ENCODE data around the gene SLC9A3.
"Not testable (repeated sequence)": the region's sequence is repeated elsewhere in the genome, so short reads cannot be mapped to it uniquely, and the experiment has no call there.

Gene SLC9A3

DNA sequence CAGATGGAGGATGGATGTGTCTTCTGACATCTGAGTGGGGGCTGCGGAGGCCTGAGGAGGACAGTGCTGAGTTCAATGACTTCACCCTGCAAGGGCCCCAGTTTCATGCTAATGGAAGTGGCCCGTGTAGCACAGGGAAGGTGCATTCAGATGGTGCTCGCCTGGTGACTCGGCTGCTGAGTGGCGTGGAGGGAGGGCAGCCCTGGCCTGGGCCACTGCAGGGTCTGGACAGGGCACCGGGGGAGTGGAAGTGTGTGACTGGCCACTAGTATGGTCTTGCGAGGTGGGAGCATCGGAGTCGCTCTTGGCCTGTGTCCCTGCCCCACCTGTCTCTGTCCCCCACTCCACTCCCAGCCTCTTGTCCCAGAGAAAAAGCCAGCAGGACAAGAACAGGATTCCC, 1.7 kb upstream of the SLC9A3 start:
- no peak for DNase-seq (ENCODE audit: low read depth in 2 of 2)

DNA sequence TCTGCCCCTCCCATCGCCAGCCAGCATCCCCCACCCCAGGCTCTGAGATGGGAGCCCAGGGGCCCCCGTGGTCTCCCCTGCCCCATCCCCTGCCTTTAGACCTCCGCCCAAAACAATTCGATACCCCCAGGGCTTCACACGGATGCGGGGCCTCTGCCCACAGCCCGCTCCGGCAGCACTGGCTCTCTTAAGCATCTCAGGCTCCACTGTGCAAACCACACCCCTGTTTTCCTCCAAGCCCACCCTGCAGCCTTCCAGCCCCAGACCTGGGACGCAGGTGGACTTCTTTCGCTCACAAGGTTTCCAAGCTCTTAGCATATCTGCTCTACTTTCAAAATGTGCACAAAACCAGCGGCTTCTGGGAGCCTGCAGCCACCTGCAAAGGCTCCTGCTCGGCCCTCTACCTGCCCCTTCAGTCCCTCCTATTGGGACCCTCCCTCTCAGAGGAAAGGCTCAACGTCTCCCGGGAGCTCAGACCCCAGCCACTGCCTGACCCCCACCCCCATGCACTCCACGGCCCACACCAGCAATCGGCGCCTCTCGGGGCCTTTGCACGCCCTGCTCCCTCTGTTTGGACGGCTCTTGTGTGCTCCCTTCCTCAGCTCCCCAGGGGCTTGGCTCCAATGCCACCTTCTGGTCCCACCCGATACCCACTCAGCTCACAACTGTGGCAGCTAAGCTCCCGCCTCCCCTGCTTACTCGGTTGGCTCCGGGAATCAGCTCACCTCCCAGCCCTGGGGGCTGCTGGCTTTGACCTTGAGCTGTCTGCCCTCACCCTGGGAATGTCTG, 918 bp upstream of the SLC9A3 start:
- no peak for DNase-seq (ENCODE audit: low read depth in 2 of 2)

DNA sequence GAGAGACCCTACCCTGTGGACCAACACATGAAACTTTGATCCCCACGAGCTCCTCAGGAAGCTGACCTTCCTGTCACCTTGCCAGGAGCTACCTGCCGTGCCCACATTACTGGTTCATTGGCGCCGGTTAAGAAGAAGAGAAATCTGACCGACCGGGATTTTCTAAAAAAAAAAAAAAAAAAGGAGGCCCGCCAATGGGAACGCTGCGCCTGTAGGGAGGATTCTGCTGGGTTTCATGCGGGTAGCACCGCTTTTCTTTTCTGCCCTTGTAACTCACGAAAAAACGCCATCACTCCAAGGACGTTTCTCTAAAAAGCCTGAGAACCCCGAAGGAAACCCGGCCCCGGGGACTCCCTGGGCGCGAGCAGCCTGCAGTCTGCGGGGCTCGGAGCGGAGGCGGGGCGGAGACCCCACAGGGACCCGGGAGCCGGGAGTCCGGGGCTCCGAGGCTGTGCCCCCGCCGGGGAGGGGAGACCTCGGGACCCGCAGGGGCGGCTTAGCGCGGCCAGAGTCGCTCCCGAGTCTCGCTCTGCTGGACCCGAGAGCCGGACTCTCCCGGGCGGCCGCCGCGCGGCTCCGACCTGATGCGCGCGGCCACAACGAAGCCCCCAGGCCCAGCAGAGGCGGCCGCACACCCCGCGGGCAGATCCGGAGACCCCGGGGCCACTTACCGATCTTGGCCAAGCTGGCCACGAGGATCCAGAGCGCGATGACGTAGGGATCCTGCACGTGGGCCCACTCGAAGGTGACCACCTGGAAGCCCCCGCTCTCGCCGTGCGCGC, 617 bp downstream of the SLC9A3 start:
- no peak for DNase-seq (ENCODE audit: low read depth in 2 of 2)

DNA sequence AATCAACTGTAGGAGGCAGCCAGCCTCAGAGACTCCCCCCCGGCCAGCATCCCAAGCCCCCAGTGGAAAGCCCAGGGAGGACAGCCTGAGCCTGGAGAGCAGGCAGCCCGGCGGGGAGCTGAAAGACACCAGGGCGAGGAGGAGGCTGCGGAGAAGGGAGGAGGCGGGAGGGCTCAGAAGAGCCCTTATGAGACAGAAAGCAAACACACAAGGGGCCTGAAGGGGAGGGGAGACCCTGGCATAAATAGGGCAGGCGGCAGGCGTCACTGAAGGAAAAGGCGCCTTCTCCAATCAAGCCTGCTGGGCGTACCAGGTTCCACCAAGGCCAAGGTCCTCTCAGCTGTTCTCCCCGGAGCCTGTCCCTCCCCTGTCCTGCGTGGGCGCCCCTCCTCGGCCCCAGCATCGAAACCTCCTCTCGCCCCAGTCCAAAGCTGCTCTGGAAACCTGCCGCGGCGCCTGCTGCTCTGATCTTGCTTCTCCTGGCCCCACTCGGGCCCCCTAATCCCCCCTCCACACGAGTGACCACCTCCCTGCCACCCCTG, 1.3 kb downstream of the SLC9A3 start:
- no peak for DNase-seq (ENCODE audit: low read depth in 2 of 2)

DNA sequence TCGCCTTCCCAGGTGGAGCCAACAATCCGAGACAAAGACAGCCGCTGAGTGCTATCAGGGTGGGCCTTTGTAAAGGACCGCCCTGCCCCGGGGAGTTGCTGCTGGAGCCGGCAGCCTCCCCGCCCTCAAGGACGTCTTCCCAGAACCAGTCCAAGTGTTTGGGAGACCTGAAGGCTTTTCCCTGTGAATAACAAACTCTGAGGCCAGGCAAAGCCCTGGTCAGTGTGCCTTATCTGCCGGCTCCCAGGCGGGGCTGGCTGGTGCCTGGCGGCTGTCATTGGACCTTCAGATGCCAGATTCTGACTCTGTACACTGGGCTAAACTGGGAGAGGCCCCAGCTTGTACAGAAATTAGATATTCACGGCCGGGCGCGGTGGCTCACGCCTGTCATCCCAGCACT, 2.1 kb downstream of the SLC9A3 start:
- no peak for DNase-seq (ENCODE audit: low read depth in 2 of 2)

DNA sequence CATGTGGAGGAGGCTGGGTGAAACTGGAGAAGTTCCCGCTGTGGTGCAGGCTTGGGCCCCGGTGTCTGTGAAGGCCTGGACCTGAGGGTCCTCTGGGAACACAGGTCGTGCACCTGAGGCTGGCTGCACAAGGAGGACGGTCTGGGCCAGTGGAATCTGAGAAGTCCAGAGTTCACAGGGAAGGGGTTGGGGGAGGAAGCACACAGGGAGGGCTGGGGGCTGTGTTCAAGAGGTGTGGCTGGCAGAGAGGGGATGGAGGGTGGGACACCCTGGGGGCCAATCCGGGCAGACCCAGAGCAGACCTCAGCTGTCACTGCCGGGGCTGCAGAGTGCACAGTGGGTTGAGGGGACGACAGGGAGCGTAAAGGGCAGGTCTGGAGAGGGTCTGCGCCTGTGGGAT, 2.6 kb downstream of the SLC9A3 start:
- no peak for DNase-seq (ENCODE audit: low read depth in 2 of 2)

DNA sequence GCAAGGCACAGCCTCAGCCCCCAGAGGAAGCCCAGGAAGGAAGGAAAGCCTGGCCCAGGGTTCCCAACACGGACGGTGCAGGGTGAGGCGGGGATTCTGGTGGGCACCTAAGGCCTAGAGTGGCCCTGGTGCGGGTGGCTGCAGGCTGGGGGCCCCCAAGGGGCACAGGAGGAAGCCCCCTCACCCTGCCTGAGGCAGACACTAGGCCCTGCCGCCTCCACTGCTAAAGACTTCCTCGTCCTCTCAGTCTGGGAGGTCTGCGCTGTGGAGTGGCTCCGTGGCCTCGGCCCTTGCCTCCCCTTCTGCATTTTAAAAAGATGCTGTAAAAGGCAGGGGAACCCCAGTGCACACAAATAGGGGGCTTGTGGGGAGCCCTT, 3.4 kb downstream of the SLC9A3 start:
- no peak for DNase-seq (ENCODE audit: low read depth in 2 of 2)

DNA sequence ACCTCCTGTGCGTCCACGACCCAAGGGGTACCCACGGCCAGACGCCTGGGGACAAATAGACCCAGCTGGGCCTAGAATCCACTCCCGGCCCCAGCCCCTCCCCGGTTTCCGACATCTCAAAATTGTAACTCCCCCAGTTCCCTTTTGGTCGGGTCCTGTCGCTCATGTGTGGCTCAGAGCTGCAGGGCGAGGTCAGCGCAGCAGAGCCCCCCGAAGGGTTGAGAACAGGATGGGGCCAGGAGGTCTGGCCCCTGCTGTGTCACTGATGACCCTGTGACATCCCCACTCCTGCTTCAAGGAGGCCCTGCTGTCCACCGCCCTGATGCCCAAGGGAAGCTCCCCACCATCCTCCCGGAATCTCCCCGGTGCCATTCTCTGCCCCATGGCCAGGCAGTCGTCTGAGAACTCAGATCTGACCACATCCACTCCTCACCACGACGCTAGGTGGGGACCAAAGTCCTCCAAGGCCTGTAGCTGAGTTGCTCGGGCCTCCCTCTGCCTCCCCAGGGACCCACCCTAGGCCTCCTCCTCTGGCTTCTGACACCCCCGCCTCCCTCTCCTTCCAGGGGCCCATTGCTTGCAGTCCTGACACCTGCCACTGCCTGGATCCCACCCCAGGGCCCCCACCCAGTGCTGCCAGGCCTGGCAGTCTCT, 3.9 kb downstream of the SLC9A3 start:
- no peak for DNase-seq (ENCODE audit: low read depth in 2 of 2)

DNA sequence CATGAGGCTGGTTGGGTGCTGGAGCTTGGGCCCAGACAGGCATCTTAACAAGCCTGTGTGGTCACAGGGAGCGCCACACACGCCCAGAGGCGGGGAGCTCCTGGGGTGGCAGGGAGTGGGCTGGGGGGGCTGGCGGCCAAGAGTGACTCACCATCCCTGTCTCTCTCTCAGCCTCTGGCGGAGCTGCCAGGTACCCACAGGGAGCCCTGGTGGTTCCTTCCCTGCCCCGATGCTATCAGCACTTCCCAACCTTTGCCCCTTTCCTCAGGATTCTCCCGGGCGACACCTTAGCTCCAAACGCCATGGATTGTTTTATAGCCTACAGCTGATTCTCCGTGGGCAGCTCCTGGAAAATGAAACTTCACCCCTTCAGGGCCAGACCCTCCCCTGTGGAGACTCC, 5.5 kb downstream of the SLC9A3 start:
- no peak for DNase-seq (ENCODE audit: low read depth in 2 of 2)

DNA sequence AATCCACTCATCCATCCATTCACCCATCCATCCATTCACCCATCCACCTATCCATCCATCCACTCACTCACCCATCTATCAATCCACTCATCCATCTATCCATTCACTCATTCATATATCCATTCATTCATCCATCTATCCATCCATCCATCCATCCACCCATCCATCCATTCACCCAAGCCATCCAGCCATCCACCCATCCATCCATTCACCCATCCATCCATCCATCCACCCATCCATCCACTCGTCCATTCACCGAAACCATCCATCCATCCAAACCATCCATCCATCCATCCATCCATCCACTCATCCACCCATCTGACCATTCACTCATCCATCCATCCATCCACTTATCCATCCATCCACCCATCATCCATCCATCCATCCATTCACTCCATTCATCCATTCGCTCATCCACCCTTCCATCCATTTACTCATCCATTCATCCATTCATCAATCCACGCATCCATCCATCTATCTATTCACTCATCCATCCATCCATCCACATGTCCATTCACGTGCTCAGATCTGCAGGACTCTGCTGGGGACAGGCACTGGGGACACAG, 6.6 kb downstream of the SLC9A3 start:
- no peak for DNase-seq (ENCODE audit: low read depth in 2 of 2)

DNA sequence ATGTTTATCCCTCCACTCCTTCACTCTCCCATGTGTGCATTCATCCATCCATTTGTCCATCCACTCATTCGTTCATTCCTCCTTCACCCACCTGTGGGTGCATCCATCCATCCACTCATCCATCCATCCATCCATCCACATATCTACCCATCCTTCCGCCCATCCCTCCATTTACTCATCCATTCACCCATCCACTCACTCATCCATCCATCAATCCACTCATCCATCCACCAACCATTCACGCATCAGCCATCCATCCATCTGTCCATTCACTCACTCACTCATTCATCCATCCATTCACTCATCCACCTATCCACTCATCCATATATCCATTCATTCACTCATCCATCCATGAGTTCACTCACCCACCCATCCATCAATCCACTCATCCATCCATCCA, 7.3 kb downstream of the SLC9A3 start:
- DNase-seq (ENCODE audit: low read depth in 2 of 2): no peak

DNA sequence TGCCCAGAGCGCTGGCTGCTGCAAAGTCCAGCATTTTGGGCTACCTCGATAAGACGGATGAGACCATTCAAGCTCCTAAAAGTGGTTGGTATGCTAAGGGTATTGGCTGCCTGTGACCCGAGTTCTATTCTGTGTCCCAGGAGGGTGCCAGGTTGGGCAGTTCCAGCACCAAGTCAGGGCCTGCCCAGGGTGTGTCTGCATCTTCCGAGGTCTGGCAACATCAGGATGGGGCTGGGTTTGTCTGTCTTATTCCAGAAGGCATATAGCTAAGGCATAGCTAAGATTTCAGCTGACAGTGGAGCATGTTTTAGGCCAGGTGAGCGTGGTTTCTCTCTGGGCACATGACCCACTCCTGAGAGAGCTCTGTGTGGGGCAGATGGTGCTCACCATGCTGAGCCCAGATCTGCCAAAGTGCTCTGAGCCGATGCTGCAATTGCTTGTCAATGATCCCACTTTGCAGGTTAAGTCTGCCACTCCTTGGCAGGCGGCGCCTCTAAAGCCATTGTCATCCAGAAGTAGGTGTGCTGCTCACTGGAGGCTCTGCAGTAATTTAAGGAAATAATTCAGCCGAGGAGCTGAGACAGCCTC, 7.8 kb downstream of the SLC9A3 start:
- no peak for DNase-seq (ENCODE audit: low read depth in 2 of 2)

DNA sequence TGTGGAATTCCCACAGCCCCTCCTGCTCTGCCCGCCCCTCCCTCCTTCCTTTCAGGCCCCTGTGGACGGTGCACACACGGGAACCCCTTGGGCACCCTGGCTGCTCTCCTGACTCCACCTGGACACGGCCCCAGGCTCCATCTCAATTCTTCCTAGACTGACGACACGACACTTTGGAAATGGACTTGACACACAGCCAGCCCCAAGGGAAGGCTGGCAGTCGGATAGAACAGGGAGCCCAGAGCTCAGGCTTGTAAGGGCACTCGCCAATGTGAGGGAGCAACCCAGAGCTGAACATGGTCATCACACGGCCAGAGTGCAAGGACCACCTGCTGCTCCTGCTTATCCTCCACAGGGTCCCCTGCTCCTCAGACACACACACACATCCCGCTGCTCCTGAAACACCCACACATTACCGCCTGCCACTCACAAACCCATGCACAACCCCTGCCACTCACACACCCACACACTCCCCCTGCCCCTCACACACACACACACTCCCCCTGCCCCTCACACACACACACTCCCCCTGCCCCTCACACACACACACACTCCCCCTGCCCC, 8.9 kb downstream of the SLC9A3 start:
- no peak for DNase-seq (ENCODE audit: low read depth in 2 of 2)

DNA sequence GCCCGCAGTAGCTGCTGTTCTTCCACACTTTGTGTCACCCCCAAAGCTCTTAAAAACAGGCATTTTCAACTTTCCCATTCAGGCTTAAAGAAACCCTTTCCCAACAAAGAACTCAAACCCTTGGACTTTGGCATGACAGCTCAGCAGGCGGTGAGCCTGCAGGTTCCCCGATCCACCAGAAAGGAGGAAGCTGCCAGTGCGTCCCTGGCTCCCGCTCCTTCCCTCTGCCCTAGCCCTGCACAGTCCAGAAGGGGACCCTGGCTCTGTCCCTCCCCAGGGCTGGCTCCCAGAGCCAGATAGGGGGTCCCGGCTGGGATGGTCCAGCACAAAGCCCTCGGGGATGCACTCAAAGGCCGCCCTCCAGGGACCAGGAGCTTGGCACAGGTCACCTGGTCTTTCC, 9.6 kb downstream of the SLC9A3 start:
- no peak for DNase-seq (ENCODE audit: low read depth in 2 of 2)

DNA sequence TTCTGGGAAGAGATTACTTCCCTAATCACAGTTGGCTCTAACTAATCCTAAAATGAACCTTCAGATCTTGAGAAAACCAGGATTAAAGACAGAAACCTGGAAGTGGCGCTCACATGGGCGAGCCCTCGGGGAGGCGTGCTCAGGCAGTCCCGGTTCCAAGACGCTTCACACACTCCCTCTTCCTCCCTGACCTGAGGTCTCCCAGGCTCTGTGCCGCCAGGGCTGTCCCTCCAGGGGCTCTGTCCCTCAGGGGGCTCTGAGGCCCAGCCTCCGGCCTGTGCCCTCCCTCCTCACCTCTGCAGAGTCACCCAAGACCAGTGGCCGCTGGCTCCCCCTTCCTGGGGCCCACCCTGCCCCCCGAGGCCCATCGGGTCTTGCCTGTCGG, 10.2 kb downstream of the SLC9A3 start:
- no peak for DNase-seq (ENCODE audit: low read depth in 2 of 2)

DNA sequence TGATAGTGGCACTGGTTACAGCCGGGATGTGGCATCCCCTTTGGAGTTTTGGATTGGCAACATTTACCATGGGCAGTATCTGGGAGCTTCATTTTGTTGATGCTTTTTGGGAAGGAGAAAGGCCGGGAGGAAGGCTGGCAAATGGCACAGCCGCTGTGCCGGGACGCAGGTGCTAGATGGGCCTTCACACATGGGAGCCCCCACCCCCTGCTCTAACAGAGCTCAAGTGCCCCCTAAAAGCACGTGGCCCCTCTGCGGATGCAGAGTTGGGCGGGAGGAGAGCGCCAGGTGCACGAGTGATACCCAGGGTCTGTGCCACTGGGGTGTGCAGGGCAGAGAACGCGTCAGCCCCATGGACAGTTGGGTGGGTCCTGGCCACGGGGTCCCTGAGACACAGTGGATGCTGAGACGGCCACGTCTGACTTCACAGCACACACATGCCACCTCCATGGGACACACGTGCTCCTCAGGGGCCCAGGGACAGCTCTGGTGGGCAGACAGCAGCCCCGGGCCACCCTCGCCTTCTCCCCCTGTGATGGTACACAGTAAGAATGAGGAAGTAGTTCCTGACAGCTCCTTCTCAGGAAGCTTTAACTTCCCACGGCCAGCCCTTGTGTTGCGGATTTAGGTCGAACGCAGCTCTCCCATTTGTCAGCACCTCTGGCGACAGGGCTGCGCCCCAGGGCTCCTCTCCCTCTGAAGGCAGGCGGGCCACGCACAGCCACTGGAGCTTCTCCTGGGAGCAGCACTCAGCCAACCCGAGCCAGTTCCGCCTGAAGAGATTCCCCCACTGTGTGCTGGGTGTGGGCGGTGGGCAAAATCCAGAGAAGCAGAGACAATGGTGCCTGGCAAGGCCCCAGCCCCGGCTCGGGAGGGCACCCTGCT, 10.8 kb downstream of the SLC9A3 start:
- no peak for DNase-seq (ENCODE audit: low read depth in 2 of 2)

DNA sequence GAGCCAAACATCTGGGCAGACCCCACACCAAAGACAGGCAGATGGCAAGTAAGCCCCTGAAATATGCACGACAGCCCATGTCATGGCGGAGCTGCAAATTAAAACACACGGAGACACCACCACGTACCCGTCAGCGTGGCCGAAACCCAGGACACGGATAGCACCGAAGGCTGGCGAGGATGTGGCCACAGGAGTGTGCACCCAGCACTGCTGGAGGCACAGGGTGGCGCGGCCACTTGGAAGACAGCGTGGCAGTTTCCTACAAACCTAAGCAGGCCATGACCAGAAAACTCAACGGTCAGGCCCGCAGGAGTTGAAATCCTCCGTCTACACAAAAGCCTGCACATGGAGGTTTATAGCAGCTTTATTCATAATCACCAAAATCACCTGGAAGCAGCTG, 12.8 kb downstream of the SLC9A3 start:
- no peak for DNase-seq (ENCODE audit: low read depth in 2 of 2)

DNA sequence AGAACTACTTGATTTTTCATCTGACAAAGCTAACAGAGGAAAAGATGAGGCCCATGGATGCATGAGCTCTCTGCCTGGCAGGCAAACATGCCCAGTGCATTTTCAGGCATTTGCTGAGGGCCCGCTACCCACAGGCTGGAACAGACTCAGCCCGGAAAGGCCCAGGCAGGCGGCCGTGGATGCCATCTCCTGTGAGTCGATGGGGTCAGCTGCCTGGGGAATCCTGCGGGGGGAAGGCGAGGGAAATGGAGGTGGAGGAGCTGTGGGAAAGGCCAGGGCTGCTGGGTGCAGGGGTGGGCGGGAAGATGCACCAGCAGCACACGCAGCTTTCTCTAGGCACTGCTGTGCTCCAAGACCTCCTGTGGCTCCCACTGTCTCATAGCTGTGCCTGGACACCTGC, 13.7 kb downstream of the SLC9A3 start:
- DNase-seq (ENCODE audit: low read depth in 2 of 2): no peak

DNA sequence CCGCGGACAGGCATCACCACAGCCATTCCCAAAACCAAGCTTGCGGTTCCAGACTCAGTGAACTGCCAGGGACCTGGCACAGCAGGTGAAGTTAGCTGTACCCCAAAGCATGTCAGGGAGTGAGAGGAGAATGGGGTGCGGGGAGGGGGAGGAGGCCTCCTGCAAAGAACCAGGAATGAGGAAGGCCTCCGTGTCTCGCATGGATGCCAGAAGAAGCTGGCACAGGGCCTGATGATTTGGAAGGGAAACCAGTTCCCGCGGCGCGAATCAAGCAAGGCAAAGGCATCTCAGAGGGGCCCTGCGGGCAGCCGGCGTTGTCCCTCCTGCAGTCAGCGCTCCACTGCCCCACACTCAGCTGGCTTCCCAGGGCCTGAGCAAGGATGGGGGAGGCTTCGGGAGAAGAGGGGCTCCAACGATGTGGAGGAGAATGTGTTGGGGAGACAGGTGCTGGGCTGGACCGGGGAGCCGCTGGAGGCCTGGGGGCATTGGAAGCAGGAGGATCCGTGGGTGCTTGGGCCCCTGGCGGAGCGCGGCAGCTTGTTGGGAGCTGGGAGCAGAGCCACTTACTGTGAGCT, 14.6 kb downstream of the SLC9A3 start:
- no peak for DNase-seq (ENCODE audit: low read depth in 2 of 2)

DNA sequence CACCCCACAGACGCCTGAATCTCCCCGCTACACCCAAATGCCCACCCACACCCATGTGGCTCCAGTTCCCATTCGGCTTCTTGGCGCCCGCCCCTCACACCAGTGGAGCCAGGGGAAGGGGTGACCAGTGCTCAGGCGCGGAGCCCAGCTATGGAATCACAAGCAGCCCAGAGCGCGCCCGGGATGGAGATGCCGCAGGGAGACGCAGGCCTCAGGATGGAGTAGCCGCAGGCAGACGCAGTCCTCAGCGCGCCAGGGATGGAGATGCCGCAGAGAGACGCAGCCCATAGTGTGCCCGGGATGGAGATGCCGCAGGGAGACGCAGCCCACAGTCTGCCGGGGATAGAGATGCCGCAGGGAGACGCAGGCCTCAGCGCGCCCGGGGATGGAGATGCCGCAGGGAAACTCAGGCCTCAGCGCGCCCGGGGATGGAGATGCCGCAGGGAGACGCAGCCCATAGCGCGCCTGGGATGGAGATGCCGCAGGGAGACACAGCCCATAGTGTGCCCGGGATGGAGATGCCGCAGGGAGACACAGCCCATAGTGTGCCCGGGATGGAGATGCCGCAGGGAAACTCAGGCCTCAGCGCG, 16.2 kb downstream of the SLC9A3 start:
- DNase-seq (ENCODE audit: low read depth in 2 of 2): not testable (repeated sequence)
